Testis (tissue), 2 donors: Measurements from ENCODE around the gene C3.

Experiments
- POLR2A ChIP-seq: fragments of 450-650 bp; IDR thresholded peaks from one replicate; pipeline ENCODE4 v1.6.1; 2017; ENCODE audit warnings: antibody characterized with exemption, mild to moderate bottlenecking, moderate library complexity
- TF ChIP-seq, protein P1 (sequence below), 3 experiments: fragments of 450-650 bp in 2 of 3; fragments of 200-600 bp in 1 of 3; sonication (generic) in 1 of 3; IDR thresholded peaks; one replicate each; pipeline ENCODE4 v1.5.1; 2016 to 2019; ENCODE audit warnings: antibody characterized with exemption in 3 of 3, mild to moderate bottlenecking in 2 of 3, moderate library complexity in 1 of 3

DNA sequence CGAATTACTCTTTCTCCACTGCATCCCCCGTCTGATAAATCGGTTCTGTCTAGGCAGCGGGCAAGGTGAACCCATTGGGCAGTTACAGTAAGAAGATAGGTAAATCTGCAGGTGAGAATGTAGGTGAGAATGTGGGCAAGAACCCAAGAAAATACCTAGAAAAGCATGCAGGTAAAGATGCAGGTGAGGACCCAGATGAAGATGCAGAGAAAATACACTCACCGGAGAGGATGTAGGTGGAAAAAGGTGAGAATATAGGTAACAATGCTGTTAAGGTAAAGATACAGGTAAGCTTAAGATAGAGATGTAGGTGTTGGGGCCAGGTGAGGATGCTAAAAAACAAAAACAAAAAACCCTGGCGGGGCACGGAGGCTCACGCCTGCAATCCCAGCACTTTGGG is 44.2 kb downstream of the C3 start:
- TF ChIP-seq, protein P1, sequence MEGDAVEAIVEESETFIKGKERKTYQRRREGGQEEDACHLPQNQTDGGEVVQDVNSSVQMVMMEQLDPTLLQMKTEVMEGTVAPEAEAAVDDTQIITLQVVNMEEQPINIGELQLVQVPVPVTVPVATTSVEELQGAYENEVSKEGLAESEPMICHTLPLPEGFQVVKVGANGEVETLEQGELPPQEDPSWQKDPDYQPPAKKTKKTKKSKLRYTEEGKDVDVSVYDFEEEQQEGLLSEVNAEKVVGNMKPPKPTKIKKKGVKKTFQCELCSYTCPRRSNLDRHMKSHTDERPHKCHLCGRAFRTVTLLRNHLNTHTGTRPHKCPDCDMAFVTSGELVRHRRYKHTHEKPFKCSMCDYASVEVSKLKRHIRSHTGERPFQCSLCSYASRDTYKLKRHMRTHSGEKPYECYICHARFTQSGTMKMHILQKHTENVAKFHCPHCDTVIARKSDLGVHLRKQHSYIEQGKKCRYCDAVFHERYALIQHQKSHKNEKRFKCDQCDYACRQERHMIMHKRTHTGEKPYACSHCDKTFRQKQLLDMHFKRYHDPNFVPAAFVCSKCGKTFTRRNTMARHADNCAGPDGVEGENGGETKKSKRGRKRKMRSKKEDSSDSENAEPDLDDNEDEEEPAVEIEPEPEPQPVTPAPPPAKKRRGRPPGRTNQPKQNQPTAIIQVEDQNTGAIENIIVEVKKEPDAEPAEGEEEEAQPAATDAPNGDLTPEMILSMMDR (IDR thresholded peaks at IDR 0.05): no peak
- TF ChIP-seq POLR2A: no peak
